ENCODE data around the gene PRKAB2. TPM values are rescaled to one million over a fixed set of nuclear protein-coding genes. Genes with fewer than 3 reads are reported as not detected.

Gene PRKAB2
- total and polyA plus RNA-seq, 2 of the 13 experiments (the other 11 are each of a cell fraction or from before 2014, with no cell fraction given) = 44.0 to 118 TPM

DNA sequence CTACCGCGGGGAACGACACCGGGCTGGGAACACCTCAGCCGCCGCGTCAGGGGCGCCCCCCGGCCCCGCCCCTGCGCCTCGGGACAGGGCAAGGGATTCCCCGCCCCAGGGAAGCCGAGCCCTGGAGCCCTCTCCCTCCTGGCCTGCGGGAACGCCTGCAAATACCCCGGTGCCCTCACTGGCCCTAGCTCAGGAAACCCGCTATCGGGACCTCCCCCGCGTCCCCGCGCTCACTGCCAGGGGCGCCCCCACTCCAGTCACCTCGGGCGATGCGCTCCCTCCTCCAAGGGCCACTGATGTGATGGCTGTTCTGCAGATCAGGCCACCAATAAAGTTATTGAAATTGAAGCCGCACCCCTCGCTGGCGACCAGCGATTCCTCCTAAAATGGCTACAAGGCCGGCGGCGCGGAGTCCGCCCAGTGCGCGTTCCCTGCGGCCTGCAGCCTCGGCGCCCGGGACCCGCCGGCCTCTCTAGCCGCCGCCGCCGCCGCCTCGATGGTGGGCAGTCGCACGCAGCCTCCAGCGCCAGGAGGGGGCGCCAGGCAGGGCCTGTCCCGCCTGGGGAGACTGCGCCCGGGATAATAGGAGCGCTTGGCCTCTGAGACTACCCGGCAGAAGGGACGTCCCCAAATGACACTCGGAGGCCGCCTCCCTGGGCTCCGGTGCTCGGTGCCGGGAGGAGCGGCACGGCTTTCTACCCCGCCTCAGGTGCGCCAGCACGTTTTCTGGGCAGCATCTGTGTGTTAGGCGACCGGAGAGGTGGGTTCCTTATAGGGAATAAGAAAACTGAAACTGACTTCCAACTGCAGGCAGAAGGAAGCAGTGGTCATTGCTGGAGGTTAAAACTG, at the start of gene PRKAB2 (continued):
- TF ChIP-seq, protein P1, sequence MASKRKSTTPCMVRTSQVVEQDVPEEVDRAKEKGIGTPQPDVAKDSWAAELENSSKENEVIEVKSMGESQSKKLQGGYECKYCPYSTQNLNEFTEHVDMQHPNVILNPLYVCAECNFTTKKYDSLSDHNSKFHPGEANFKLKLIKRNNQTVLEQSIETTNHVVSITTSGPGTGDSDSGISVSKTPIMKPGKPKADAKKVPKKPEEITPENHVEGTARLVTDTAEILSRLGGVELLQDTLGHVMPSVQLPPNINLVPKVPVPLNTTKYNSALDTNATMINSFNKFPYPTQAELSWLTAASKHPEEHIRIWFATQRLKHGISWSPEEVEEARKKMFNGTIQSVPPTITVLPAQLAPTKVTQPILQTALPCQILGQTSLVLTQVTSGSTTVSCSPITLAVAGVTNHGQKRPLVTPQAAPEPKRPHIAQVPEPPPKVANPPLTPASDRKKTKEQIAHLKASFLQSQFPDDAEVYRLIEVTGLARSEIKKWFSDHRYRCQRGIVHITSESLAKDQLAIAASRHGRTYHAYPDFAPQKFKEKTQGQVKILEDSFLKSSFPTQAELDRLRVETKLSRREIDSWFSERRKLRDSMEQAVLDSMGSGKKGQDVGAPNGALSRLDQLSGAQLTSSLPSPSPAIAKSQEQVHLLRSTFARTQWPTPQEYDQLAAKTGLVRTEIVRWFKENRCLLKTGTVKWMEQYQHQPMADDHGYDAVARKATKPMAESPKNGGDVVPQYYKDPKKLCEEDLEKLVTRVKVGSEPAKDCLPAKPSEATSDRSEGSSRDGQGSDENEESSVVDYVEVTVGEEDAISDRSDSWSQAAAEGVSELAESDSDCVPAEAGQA (IDR thresholded peaks at IDR 0.05; ENCODE audit: low read depth) = peak; percentile 92
- TF ChIP-seq, protein P1 (CRISPR knock-in tag; IDR thresholded peaks at IDR 0.05; ENCODE audit: borderline replicate concordance) = no peak
- peak; percentile 86 for TF ChIP-seq CBFB (CRISPR knock-in tag; IDR thresholded peaks at IDR 0.05)
- TF ChIP-seq ZNF30 (CRISPR knock-in tag; IDR thresholded peaks at IDR 0.05) = 0 out of 2 replicates have a peak, but pooled peaks have one; percentile 47
- no peak for TF ChIP-seq ADNP (CRISPR knock-in tag; IDR thresholded peaks at IDR 0.05)
- no peak for TF ChIP-seq ZSCAN12 (CRISPR knock-in tag; IDR thresholded peaks at IDR 0.05)
- TF ChIP-seq, protein P2, sequence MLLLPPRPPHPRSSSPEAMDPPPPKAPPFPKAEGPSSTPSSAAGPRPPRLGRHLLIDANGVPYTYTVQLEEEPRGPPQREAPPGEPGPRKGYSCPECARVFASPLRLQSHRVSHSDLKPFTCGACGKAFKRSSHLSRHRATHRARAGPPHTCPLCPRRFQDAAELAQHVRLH (CRISPR knock-in tag; IDR thresholded peaks at IDR 0.05; ENCODE audit: borderline replicate concordance, low read depth) = peak; percentile 34; the same call in 1 of the 2 replicates
- peak; percentile 86 for TF ChIP-seq IRF2 (CRISPR knock-in tag; IDR thresholded peaks at IDR 0.05)
- TF ChIP-seq ZNF558 (CRISPR knock-in tag; IDR thresholded peaks at IDR 0.05; ENCODE audit: borderline replicate concordance) = peak; percentile 73; the same call in 1 of the 2 replicates
- TF ChIP-seq UBTF (CRISPR knock-in tag; IDR thresholded peaks at IDR 0.05) = peak; percentile 92
- peak; percentile 23; the same call in 1 of the 2 replicates for TF ChIP-seq HCFC1 (IDR thresholded peaks at IDR 0.05; ENCODE audit: low read depth, low read length)
- no peak for TF ChIP-seq WIZ (CRISPR knock-in tag; IDR thresholded peaks at IDR 0.05)
